Upper lobe of right lung (tissue), 1 donor: ENCODE data around the gene TSGA10. TPM values are rescaled to one million over a fixed set of nuclear protein-coding genes. Genes with fewer than 3 reads are reported as not detected.

Source experiments
- ATAC-seq: fragments of 200-7000 bp; cut with Tn5 transposase; one replicate; pipeline ENCODE4 v1.9.1; 2020; ENCODE audit warnings: mild to moderate bottlenecking, moderate library complexity
- DNase-seq: peaks from one replicate; pipeline ENCODE4 v3.0.0-alpha.2; 2020
- H3K27ac ChIP-seq: fragments of 200-600 bp; one replicate; pipeline ENCODE4 v1.8.0; 2022
- H3K27me3 ChIP-seq: fragments of 200-600 bp; one replicate; pipeline ENCODE4 v1.8.0; 2022; ENCODE audit warnings: mild to moderate bottlenecking
- H3K36me3 ChIP-seq: fragments of 200-600 bp; one replicate; pipeline ENCODE4 v1.8.0; 2022
- H3K4me1 ChIP-seq: fragments of 200-600 bp; one replicate; pipeline ENCODE4 v1.8.0; 2022
- H3K4me3 ChIP-seq: fragments of 200-600 bp; one replicate; pipeline ENCODE4 v1.8.0; 2022; ENCODE audit warnings: mild to moderate bottlenecking
- H3K9me3 ChIP-seq: fragments of 200-600 bp; one replicate; pipeline ENCODE4 v1.8.0; 2022
- CTCF ChIP-seq: fragments of 200-600 bp; IDR thresholded peaks from one replicate; pipeline ENCODE4 v1.8.0; 2022; ENCODE audit warnings: antibody characterized with exemption
- intact Hi-C: fragments of 100-400 bp; cut with DNase I; formaldehyde crosslinking; loops from one replicate; pipeline ENCODE4 v1.11.0; 2022
- total RNA-seq: library from RNA; stranded (reverse); fragmentation: NEBNext Ultra II Directional; extraction: Animal tissue kit (Norgen Biotek cat#: 25700); gene quantifications from one replicate; pipeline ENCODE4 v1.2.1, GENCODE V29; 2021
- donor health status: DM: no; HTN: yes; CAD: no; lungs with severe emphysema.

TSGA10 gene
- total RNA-seq, 1 donor from 2014 or later: 7.6 TPM

GRCh38 chr2:99180755-99181623, 26.2 kb upstream of the TSGA10 start, which contains the start of the genes MITD1 and MRPL30:
Gene MITD1, minus strand, starts transcription at chr2:99181058. Its CDS starts 77 bp downstream, at chr2:99180981.
Gene MRPL30, plus strand, starts transcription at chr2:99181184. Its CDS starts 5,020 bp downstream, at chr2:99186204.
- peak within 1 kb of the TSS; percentile 86 for H3K4me3 ChIP-seq
- H3K36me3 ChIP-seq: no peaks in the 10 kb centered on the region
- no peaks in the 10 kb centered on the region for H3K27me3 ChIP-seq
- intact Hi-C loops: no loop called here
- ATAC-seq (peak; percentile 98), DNase-seq (peak; percentile 94)
- H3K9me3 ChIP-seq: no peaks in the 10 kb centered on the region
- H3K4me1 ChIP-seq: peaks cover 31% of the 10 kb centered on the region
- no peak for TF ChIP-seq CTCF
- peak within 1 kb of the TSS; percentile 74 for H3K27ac ChIP-seq

DNA sequence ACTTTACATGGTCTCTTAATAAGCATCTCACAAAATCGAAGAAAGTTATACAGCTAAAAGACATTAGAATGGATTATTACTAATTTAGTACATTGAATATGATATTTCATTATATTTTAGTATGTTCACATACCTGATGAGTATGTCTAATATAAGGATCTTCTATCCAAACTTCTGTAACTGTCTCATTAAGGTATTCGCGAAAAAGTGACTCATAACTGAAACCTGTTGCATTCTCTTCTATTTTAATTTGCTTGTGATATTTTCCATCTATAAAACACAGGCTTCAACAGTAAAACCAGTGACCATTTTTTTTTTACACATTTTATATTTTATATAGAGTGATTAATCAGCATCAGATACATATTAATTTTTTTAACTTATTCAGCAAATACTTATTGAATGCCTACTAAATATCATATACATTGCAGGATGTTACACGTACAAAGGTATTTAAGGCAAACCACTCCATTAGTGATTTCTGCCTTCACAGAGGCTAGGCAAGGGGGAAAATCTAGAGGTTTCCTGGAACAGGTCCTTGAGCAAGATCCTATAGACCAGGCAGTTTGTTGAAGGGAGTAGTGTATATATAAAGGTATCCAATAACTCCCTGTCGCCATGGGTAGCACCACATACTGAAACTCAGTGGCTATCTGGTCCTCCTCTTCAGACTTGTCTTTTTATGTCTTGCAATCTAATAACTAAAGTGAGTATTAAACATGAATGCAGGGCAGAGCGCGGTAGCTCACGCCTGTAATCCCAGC, 16.8 kb upstream of the TSGA10 start:
- TF ChIP-seq CTCF: no peak
- ATAC-seq (no peak), DNase-seq (no peak)
- H3K4me3 ChIP-seq: no peak overlapping the region
- H3K27me3 ChIP-seq: no peaks in the 10 kb centered on the region
- no peaks in the 10 kb centered on the region for H3K9me3 ChIP-seq
- H3K4me1 ChIP-seq: no peaks in the 10 kb centered on the region
- no peak overlapping the region for H3K27ac ChIP-seq
- intact Hi-C loops: no loop called here
- peaks cover 64% of the 10 kb centered on the region for H3K36me3 ChIP-seq

DNA sequence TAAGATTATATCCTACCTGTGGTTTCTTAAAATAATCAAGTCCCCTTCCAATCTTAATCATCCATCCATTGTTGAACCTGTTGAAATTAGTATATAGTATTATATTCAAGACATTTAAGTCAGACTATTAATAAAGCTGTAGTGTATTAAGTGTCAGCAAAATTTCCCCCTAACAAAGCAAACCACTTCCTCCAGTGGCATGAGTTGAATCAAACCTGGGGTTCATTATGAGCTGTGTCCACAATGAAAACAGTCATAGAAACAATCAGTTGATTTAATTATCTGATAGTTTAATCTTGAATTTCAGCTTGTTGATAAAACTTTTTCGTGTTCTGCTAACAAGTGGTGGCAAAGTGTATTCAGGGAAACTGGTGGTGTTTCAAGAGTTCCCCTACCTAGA, 14.8 kb upstream of the TSGA10 start:
- Histone ChIP-seq H3K9me3 (no peaks in the 10 kb centered on the region), H3K27me3 (no peaks in the 10 kb centered on the region), H3K36me3 (peaks cover 64% of the 10 kb centered on the region), H3K4me1 (no peaks in the 10 kb centered on the region), H3K27ac (no peak overlapping the region), H3K4me3 (no peak overlapping the region)
- DNase-seq (no peak), ATAC-seq (no peak)
- no peak for TF ChIP-seq CTCF
- intact Hi-C loops: no loop called here

DNA sequence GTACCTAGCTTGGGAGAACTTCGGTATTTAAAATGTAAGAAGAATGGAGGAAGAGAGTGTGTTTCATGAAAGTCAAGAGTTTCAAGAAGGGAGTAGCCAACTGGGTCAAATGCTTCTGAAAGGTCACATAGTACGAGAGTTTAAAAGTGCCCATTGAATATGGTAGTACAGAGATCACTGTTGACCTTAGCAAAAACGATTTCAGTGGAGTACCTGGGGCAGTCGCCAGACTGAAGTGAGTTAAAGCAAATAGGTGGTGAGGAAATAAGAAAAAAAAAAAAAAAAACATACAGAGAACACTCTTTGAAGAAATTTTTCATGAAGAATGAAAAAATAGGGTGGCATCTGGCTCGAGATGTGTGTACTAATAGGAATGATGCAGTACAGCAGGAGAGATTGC, 11.5 kb upstream of the TSGA10 start:
- peaks cover 44% of the 10 kb centered on the region for H3K36me3 ChIP-seq
- peak; percentile 97 for ATAC-seq
- intact Hi-C loops: no loop called here

GRCh38 chr2:99159594-99159993, 4.9 kb upstream of the TSGA10 start:
- no peak for ATAC-seq
- H3K4me3 ChIP-seq: no peak overlapping the region
- DNase-seq: no peak
- no peaks in the 10 kb centered on the region for H3K9me3 ChIP-seq
- intact Hi-C loops: no loop called here
- no peak for TF ChIP-seq CTCF
- no peak overlapping the region for H3K27ac ChIP-seq
- H3K36me3 ChIP-seq: peaks cover 18% of the 10 kb centered on the region
- H3K27me3 ChIP-seq: no peaks in the 10 kb centered on the region
- H3K4me1 ChIP-seq: peaks cover 8% of the 10 kb centered on the region

More for the DNA sequence above, 11.5 kb upstream of the TSGA10 start:
- no peak for TF ChIP-seq CTCF
- DNase-seq: no peak
- H3K4me3 ChIP-seq: no peak overlapping the region
- no peaks in the 10 kb centered on the region for H3K4me1 ChIP-seq
- no peaks in the 10 kb centered on the region for H3K27me3 ChIP-seq
- no peak overlapping the region for H3K27ac ChIP-seq
- no peaks in the 10 kb centered on the region for H3K9me3 ChIP-seq
